GM19193 (cell line): Measurements from ENCODE around the gene ANG.

ENCODE experiments used
- POLR2A ChIP-seq: IDR thresholded peaks from 4 replicates; pipeline ENCODE4 v1.6.1; 2011; ENCODE audit not compliant: insufficient read depth, insufficient read length; ENCODE audit errors: extremely low read depth

ANG gene

GRCh38 chr14:20711685-20712084 is 23.1 kb downstream of the ANG start:
- no peak for TF ChIP-seq POLR2A

GRCh38 chr14:20712904-20713303 is 24.3 kb downstream of the ANG start:
- no peak for TF ChIP-seq POLR2A

- TF ChIP-seq POLR2A, result no peak
Observed at GRCh38 chr14:20714593-20715250, 26.2 kb downstream of the ANG start.

GRCh38 chr14:20719777-20720176 is 31.2 kb downstream of the ANG start:
- no peak for TF ChIP-seq POLR2A

DNA sequence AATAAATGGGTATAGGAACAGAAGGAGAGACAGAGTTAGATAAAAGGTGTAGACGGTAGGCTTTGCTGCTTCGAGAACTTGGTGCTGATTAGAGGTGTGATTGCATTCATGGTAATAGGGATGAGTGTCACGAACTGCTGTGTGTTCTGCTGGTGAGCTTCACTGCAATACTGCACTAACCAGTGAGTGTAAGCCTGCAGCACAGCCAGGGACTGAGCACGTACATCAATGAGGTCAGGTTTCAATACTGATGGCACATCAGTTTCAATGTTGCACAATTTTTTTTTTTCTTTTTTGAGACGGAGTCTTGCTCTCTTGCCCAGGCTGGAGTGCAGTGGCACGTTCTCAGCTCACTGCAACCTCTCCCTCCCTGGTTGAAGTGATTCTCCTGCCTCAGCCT is 32.2 kb downstream of the ANG start:
- TF ChIP-seq POLR2A, result no peak

- TF ChIP-seq POLR2A, result no peak
Observed at GRCh38 chr14:20722016-20722415, 33.5 kb downstream of the ANG start.

DNA sequence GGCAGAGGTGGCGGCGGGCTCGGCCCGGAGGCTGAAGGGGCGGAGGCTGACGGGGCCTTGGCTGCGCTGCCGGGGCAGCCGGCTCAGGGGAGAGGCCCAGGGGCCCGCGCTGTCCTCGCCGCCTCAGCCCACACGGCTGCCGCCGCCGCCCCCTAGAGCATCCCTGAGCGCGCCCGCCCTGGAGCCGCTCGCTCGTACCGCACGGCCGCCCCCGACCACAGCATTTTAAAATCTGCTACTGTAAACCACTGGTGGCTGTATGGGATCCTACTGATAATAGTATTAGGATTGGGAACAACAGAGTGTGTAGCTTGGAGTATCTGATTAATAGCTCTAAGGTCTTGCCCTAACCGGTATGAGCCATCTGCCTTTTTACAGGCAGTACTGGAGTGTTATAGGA is 34.9 kb downstream of the ANG start:
- TF ChIP-seq POLR2A, result no peak

DNA sequence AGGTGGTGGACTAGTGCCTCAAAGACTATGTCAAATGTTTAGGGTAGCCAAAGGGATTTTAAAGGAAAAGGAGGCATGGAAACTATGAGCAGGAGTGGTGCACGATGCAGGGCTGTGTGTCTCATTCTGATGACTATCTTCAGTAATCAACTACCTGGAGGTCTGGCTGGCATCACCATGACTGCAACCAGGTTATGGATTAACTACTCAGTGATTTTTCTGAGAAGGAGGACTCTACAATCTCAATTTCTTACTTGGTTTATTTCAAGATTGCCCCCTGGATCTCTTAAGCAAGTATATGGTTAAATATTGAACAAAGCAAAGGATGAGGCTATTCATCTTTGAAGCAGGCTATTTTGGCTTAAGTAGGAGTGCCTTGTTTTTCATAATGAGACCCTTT is 38.0 kb downstream of the ANG start:
- no peak for TF ChIP-seq POLR2A

GRCh38 chr14:20730891-20731290 is 42.3 kb downstream of the ANG start:
- TF ChIP-seq POLR2A, result no peak

GRCh38 chr14:20732477-20732876 is 43.9 kb downstream of the ANG start:
- no peak for TF ChIP-seq POLR2A

DNA sequence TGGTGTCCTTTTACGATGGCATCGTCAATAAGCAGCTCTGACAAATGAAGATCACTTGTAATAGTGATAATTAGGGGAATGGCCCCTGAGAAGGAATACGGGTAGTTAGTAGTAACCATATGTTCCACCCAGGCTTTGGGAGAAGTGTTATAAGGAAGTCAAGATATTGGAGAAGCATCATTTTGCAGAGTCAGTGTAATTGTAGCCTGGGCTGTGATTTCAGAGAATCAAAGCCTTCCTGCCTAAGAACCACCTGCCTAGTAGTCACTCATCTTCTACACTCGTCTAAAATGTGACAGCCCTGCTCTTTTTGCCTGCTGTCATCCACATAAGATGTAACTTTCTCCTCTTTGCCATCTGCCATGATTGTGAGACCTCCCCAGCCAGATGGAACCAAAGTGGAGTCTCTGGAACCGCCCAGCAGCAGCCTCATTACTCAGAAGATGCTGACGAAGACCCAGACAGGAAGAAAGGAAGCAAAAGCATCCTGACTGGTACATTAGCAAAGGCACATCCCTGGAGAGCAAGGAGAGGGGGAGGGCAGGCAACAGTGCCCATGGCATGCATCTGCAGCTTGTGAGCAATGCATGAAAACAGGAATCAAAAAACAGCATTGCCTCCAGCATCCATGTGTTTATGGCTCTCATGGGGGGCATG is 44.5 kb downstream of the ANG start:
- TF ChIP-seq POLR2A, result no peak

DNA sequence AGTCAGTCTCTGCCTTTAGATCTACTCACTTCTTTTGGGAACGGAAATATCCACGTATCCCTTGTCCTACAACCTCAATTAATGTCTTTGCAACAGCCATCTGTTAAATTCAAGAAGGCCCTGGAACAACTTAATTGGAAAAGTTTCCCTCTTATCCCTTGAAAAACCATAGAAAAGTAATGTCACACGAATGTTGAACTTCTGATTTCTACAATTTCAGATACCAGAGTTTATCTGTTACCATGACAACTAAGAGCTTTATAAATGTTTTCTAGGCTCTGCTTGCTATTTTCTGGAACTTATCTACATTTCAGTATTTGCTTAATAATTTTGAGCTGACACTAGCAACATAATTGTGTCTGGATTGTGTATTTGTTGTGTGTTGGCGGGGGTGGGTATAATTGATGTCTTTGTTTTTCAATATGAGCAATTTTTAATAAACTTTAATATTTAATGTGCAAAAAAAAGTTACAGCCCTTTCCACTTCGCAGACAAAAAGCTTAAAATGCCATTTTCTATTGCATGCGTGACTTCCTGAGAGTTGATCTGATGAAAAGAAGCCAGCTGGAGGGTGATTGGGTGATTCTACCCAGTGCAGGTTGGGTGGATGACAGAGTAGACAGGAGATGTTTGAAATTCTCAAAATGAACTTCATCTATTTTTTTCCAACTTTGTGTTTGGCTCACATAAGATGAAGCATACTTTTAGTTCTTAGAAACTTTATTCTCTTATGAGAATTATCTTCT is 45.3 kb downstream of the ANG start:
- no peak for TF ChIP-seq POLR2A

DNA sequence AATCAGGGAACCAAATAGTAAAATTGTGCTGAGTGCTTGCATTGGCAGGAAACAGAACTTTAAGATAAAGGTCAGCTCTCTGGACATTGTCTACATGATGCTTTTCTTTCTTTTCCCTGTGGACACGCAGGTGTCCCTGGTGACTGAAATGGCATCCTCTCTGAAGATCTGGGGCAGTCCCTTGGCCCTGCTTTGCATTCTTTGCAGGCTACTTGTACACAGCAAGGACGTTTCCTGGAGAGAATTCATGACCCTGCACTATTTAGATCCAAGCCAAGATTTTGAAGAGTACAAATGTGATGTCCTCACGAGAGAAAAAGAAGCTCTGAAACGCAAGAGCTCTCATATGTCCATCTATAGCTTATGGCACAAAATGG is 45.9 kb downstream of the ANG start:
- no peak for TF ChIP-seq POLR2A

DNA sequence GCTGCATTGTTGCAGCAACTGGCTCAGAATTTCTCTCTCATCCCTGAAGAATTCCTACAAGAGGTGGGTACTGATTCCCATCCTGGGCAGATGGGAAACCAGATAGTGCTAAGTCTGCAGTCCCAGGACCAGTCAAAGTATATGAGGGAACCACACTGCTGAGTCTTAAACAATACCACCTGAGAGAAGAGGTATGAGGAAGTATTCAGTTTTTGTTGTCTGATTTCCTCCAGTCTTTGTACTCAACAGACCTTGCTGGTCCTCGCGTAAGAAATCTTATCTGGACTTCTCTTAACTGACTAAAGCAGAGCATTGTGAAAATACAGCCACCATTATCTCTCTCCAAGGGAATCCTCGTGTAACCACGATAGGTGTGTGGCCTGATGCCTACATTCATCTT is 53.6 kb downstream of the ANG start:
- no peak for TF ChIP-seq POLR2A

GRCh38 chr14:20743556-20743955 is 55.0 kb downstream of the ANG start:
- no peak for TF ChIP-seq POLR2A
